Measurements from ENCODE around the gene PNMA3. TPM values are rescaled to one million over a fixed set of nuclear protein-coding genes. Genes with fewer than 3 reads are reported as not detected.

The PNMA3 gene, protein sequence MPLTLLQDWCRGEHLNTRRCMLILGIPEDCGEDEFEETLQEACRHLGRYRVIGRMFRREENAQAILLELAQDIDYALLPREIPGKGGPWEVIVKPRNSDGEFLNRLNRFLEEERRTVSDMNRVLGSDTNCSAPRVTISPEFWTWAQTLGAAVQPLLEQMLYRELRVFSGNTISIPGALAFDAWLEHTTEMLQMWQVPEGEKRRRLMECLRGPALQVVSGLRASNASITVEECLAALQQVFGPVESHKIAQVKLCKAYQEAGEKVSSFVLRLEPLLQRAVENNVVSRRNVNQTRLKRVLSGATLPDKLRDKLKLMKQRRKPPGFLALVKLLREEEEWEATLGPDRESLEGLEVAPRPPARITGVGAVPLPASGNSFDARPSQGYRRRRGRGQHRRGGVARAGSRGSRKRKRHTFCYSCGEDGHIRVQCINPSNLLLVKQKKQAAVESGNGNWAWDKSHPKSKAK
- under 0.01 TPM in 1 of 2 replicates, not detected in the other for total RNA-seq

DNA sequence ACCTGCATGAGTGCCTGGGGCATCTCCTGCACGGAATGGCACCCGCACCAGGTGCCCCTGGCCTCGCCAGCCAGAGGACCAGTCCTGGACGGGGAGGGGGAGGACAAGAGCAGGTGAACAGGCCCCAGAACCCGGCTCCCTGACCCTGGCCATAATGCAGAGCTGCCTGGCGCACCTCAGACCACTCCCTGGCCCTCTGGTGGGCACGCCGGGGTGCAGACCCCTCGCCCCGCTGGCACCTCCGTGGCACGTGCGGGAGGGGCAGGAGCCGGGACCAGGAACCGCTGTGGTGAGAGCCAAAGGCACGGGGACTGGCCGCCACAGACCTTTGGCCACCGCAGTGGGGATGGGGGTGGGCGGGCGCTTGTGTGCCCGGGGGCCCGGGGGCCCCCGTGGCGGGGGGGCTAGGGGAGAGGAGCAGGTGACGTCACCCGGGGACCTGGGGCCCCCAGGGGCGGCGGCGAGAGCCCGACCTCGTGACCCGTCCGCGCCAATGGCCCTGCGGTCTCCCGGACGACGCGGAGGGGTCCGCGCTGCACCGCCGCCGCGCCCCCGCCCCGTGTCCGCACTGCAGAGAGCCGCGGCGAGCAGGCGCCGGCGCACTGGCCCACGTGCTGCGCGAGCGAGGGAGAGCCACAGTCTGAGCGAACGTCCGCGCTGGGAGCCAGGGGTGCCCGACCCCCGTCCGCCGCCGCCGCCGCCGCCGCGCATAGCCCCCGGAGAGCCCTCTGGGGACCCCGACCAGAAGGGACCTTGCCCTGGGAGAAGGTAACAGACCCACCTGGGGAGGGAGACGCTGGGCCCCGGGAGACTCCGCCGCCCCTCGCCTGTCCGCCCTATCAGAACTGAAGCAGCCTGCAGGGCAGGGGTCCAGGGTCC, at the start of gene PNMA3:
TSS of gene PNMA3 (plus strand) at position 600 of the 879 bp plus-strand sequence. CDS start 586 bp downstream, outside the sequence.

DNA sequence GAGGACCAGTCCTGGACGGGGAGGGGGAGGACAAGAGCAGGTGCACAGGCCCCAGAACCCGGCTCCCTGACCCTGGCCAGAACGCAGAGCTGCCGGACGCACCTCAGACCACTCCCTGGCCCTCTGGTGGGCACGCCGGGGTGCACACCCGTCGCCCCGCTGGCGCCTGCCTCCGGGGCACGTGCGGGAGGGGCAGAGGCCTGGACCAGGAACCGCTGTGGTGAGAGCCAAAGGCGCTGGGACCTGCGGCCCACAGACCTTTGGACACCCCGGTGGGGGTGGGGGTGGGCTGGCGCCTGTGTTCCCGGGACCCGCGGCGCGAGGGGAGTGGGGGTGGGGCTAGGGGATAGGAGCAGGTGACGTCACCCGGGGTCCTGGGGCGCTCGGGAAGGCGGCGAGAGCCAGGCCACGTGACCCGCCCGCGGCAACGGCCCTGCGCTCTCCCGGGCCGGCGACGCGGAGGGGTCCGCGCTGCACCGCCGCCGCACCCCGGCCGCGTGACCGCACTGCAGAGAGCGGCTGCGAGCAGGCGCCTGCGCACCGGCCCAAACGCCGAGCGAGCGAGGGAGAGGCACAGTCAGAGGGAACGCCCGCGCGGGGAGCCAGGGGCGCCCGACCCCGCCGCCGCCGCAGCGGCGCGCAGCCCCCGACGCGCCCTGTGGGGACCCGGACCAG, 15.8 kb downstream of the PNMA3 start, which contains the start of gene PNMA6A:
TSS of gene PNMA6A (plus strand) at position 546 of the 675 bp plus-strand sequence. CDS start 609 bp downstream, outside the sequence.

Other genes with a start within 250 kb of the PNMA3 start
- gene CETN2, start 225.7 kb upstream of the PNMA3 start, total RNA-seq, result 26.3 and 28.2 TPM in 2 replicates
- 20.8 and 28.8 TPM in 2 replicates for gene NSDHL, start 225.4 kb upstream of the PNMA3 start, total RNA-seq
- 143 and 162 TPM in 2 replicates for gene ZNF185, start 158.4 kb upstream of the PNMA3 start, total RNA-seq
- not detected in 2 replicates for gene PNMA5, start 62.4 kb upstream of the PNMA3 start, total RNA-seq
- gene PNMA6A, start 16.0 kb downstream of the PNMA3 start, total RNA-seq, result 0.34 and 0.57 TPM in 2 replicates
- gene MAGEA1, start 122.8 kb downstream of the PNMA3 start, total RNA-seq, result not detected in 2 replicates

Data from nasal cavity respiratory epithelium epithelial cell of viscerocranial mucosa (primary cell).